ENCODE measurements around the gene TMEM51. TPM values are rescaled to one million over a fixed set of nuclear protein-coding genes. Genes with fewer than 3 reads are reported as not detected.

TMEM51 gene
- total RNA-seq, 4 donors from 2014 or later, result 8.5 to 10.3 (median 9.1) TPM

DNA sequence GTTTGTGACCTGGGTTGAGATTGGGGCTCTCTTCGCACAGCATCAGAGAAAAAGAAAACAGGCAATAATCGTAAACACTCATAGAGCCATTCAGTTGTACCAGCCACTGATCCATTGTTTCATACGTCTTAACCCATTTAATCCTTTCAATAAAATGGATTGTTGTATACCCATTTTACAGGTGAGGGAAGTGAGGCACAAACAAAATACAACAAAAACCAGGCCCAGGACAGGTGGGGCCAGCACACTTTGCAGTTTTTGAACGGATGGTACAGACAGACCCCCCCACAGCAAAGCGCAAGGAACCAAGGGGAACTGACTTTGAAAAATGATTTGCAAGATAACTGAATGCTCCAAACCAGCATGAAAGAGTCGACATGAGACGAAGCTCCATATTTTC, 89.2 kb downstream of the TMEM51 start:
- no peak for TF ChIP-seq POLR2A (IDR thresholded peaks at IDR 0.05)
- TF ChIP-seq, protein P1, sequence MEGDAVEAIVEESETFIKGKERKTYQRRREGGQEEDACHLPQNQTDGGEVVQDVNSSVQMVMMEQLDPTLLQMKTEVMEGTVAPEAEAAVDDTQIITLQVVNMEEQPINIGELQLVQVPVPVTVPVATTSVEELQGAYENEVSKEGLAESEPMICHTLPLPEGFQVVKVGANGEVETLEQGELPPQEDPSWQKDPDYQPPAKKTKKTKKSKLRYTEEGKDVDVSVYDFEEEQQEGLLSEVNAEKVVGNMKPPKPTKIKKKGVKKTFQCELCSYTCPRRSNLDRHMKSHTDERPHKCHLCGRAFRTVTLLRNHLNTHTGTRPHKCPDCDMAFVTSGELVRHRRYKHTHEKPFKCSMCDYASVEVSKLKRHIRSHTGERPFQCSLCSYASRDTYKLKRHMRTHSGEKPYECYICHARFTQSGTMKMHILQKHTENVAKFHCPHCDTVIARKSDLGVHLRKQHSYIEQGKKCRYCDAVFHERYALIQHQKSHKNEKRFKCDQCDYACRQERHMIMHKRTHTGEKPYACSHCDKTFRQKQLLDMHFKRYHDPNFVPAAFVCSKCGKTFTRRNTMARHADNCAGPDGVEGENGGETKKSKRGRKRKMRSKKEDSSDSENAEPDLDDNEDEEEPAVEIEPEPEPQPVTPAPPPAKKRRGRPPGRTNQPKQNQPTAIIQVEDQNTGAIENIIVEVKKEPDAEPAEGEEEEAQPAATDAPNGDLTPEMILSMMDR (IDR thresholded peaks at IDR 0.05), result no peak
- WGBS, 2 donors, result 93 to 95% methylated on average over 7 of the region's 7 CpGs
- no peak for DNase-seq (ENCODE audit: low spot score in 2 of 2)
- no peak overlapping the region for H3K4me3 ChIP-seq (ENCODE audit: low read depth, poor library complexity, severe bottlenecking)
- intact Hi-C loops (cut with DNase I; ENCODE audit: low total_unique reads), result no loop called here

DNA sequence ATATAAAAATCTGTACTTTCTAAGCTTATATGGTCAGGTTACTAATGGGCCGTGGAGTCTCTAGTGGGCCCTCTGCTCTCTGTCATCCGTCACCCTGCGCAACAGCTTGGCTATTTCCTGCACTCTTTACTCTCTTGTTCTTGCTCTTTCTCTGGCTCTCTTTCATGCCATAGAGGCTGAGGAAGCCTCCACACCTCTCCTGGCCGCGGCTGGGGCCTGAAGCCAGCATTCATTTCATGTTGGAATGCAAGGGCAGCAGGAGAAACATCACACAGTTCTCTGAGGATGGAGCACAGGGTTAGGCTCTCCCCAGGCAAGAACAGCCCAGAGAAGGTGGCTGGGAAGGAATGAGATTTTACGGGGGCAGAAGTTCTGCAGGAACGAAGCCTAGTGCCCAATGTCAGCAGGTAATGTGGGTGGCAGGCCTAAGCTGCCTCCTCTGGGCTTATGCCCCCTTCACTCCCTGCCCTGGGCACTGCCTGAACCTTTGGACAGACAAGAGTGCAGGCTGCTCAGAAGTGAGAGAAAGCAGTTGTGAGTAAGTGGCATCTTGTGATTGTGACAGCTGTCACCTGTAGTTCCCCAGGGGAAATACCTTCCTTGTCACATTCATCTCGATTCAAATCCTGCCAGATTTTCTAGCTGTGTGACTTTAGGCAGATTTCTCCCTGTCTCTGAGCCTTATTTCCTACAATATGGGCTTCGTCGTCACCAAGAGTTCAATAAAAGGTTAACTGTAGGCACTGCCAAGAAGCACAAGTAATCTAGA, 89.9 kb downstream of the TMEM51 start:
- intact Hi-C loops (cut with DNase I; ENCODE audit: low total_unique reads), result no loop called here
- no peak for TF ChIP-seq POLR2A (IDR thresholded peaks at IDR 0.05)
- H3K4me3 ChIP-seq (ENCODE audit: low read depth, poor library complexity, severe bottlenecking), result no peak overlapping the region
- WGBS, 2 donors, result 76 to 79% methylated on average over 10 of the region's 10 CpGs
- DNase-seq (ENCODE audit: low spot score in 2 of 2), result peak in 1 of 2 donors; percentile 66

DNA sequence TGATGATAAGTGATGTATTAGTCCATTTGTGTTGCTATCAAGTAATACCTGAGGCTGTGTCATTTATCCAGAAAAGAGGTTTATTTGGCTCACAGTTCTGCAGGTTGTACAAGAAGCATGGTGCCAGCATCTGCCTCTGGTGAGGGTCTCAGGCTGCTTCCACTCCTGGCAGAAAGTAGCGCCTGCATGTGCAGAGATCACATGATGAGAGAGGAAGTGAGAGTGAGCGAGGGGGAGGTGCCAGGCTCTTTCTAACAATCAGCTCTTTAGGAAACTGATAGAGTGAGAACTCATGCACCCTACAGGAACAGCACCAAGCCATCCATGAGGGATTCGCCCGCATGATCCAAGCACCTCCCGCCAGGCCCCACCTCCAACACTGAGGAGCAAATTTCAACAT, 91.3 kb downstream of the TMEM51 start:
- no peak overlapping the region for H3K4me3 ChIP-seq (ENCODE audit: low read depth, poor library complexity, severe bottlenecking)
- TF ChIP-seq, protein P1 (IDR thresholded peaks at IDR 0.05), result no peak
- TF ChIP-seq POLR2A (IDR thresholded peaks at IDR 0.05), result no peak
- 90 to 92% methylated on average over 5 of the region's 5 CpGs for WGBS, 2 donors
- peak in 1 of 2 donors; percentile 59 for DNase-seq (ENCODE audit: low spot score in 2 of 2)
- intact Hi-C loops (cut with DNase I; ENCODE audit: low total_unique reads), result no loop called here

DNA sequence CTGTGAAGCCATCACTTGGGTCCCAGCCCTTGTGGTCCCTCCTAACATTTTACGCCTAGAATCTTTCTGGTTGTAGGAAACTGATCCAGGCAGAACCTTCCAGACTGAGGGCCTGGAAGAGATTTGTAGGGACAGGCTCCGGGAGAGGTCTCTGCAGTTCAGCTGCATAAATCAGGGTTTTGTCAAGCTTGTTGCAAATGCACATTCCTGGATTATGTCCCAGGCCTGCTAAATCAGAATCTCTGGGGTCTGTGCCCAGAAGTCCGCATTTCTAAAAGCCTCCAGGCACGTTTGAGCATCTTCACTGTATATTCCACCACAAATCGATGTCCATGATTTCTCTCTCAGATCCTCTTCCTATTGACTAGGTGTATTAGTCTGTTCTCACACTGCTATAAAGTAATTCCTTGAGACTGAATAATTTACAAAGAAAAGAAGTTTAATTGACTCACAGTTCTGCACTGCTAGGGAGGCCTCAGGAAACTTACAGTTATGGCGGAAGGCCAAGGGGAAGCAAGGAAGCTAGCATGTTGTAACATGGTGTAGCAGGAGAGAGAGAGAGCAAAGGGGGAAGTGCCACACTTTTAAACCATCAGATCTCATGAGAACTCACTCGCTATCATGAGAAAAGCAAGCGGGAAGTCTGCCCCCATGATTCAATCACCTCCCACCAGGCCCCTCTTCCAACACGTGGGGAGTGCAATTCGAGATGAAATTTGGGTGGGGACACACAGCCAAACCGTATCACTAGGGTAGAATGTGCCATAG, 92.2 kb downstream of the TMEM51 start:
- H3K4me3 ChIP-seq (ENCODE audit: low read depth, poor library complexity, severe bottlenecking), result no peak overlapping the region
- peak in 1 of 2 donors; percentile 39 for DNase-seq (ENCODE audit: low spot score in 2 of 2)
- TF ChIP-seq POLR2A (IDR thresholded peaks at IDR 0.05), result no peak
- TF ChIP-seq, protein P1 (IDR thresholded peaks at IDR 0.05), result no peak
- intact Hi-C loops (cut with DNase I; ENCODE audit: low total_unique reads), result no loop called here
- 21 to 35% methylated on average over 11 of the region's 11 CpGs for WGBS, 2 donors

DNA sequence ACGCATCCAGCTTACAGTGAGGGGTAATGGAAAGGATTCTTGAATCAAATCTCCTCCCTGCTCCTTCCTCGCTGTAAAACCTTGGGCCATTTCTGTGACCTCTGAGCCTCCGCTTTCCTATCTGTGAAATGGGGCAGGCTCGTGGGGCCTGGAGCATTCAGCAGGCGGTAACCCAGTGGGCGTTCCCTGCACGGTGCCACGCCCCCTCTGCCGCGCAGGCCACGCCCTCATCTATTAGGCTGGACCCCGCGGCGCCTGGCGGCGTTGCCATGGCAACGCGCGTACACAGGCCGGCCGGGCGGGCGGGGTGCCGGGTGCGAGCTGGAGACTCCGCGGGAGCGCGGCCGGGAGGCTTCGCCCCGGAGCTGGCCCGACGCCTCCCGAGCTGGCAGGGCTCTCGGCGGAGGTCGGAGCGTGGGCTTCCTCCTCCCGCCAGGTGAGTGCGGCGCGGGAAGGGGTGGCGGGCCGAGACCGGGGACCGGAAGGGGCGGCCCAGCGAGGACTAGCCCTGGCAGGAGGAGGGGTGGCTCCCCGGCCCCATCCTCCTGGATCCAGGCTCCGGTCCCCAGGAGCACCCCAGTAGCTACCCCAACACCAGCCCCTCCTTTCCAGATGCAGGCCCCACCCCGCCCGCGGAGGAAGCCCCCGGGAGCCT, 93.5 kb downstream of the TMEM51 start, which contains the start of gene FHAD1:
TSS of gene FHAD1 (plus strand) at position 264 of the 655 bp plus-strand sequence. CDS start 4,562 bp downstream, outside the sequence.
- WGBS, 2 donors, result 8 to 25% methylated on average over 14 to 37 of the region's 55 CpGs
- H3K4me3 ChIP-seq (ENCODE audit: low read depth, poor library complexity, severe bottlenecking), result peak within 1 kb of the TSS; percentile 5
- intact Hi-C loops (cut with DNase I; ENCODE audit: low total_unique reads), result no loop called here
- TF ChIP-seq, protein P1 (IDR thresholded peaks at IDR 0.05), result no peak
- no peak for TF ChIP-seq POLR2A (IDR thresholded peaks at IDR 0.05)
- no peak for DNase-seq (ENCODE audit: low spot score in 2 of 2)

DNA sequence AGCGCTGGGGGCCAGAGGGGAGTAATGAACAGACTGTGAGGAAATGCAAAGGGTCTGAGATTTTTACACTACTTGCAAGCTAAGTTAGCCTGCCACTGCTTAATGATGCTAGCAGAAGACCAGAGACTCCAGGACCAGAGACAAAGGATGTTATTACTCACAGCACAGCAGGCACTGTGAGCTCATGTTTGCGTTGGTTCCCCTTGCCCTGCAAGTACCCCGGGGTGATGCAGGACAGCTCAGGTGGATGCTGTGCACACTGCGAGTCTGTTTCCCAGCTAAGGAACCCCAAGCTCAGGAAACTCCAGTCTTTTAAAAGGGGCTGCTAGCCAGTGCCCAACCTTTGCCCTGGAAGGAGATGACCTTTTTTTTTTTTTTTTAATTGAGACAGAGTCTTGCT, 94.7 kb downstream of the TMEM51 start:
- DNase-seq (ENCODE audit: low spot score in 2 of 2), result peak in 1 of 2 donors; percentile 9
- no peak overlapping the region for H3K4me3 ChIP-seq (ENCODE audit: low read depth, poor library complexity, severe bottlenecking)
- TF ChIP-seq, protein P1 (IDR thresholded peaks at IDR 0.05), result no peak
- no peak for TF ChIP-seq POLR2A (IDR thresholded peaks at IDR 0.05)
- intact Hi-C loops (cut with DNase I; ENCODE audit: low total_unique reads), result no loop called here
- WGBS, 2 donors, result 92 to 96% methylated on average over 4 of the region's 4 CpGs

Data from lower leg skin (tissue), 4 donors.